Epithelial cell of prostate (primary cell): Measurements from ENCODE around the gene ROPN1L.
"Not testable (repeated sequence)": the region's sequence is repeated elsewhere in the genome, so short reads cannot be mapped to it uniquely, and the experiment has no call there.

Source experiments
- DNase-seq: peaks from one replicate; pipeline ENCODE4 v3.0.0-alpha.2; 2011; ENCODE audit warnings: low read depth, low spot score
- H3K27ac ChIP-seq: fragments of 450-650 bp; 2 replicates; pipeline ENCODE4 v1.5.1; 2017; ENCODE audit warnings: mild to moderate bottlenecking

Gene ROPN1L

DNA sequence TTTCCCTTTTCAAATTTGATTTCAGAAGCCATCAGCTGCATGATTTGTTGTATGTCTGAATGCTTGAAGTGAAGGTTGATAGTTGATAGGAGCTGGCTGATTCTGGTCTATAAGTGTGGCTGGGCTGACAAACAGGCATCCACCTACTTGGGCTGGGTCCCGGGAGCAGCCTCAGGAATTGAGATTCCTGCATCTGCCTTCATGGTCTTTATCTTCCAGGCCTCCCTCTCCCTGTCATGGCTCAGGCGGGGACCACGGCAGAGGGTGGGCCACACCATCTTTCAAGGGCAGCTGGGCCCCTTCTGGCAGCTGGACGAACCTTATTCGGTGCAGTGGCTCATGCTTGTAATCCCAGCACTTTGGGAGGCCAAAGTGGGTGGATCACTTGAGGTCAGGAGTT is 55.9 kb downstream of the ROPN1L start:
- no peak overlapping the region for H3K27ac ChIP-seq
- no peak for DNase-seq

DNA sequence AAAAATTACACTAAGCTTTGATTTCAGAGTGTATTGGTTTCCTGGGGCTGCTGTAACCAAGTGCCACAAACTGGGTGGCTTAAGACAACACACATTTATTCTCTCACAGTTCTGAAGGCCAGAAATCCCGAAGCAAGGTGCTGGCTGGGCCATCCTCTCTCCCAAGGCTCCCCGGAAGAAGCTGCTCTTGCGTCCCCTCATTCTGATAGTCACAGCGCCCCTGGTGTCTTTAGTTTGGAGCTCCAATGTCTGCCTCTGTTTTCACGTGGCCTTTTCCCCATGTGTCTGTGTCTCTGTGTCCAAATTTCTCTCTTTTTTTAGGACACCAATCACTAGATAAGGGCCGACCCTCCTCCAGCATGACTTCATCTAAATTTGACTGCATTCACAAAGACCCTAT is 56.7 kb downstream of the ROPN1L start:
- no peak for DNase-seq
- no peak overlapping the region for H3K27ac ChIP-seq

DNA sequence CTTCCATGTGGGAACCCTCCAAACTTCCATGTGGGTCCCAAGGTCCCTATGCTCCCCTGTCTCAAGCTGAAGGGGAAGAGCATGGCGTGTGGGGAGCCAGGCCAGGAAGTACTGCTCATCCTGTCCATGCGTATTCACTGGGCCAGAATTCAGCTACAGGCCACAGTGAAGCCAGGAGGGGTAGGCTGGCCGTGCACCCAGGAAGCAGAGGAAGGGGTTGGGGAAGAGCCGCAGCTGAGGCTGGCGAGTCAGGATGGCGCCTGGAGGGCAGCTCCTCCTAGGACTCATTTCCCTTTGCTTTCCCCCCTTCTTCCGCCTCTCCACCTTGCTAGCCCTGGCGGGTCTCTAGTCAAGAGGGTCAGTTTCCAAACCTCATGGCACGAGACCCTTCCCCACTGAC is 57.4 kb downstream of the ROPN1L start:
- no peak for DNase-seq
- no peak overlapping the region for H3K27ac ChIP-seq

GRCh38 chr5:10499776-10500175 is 58.1 kb downstream of the ROPN1L start:
- DNase-seq, result no peak
- H3K27ac ChIP-seq, result no peak overlapping the region

- H3K27ac ChIP-seq, result no peak overlapping the region
Observed at GRCh38 chr5:10500669-10501068, 59.0 kb downstream of the ROPN1L start.

GRCh38 chr5:10501554-10502075 is 59.9 kb downstream of the ROPN1L start:
- no peak overlapping the region for H3K27ac ChIP-seq
- DNase-seq, result no peak

More at GRCh38 chr5:10500669-10501068, 59.0 kb downstream of the ROPN1L start:
- DNase-seq, result no peak

GRCh38 chr5:10502130-10502529 is 60.5 kb downstream of the ROPN1L start:
- no peak for DNase-seq
- H3K27ac ChIP-seq, result no peak overlapping the region

- H3K27ac ChIP-seq, result no peak overlapping the region
- DNase-seq, result no peak
Observed at GRCh38 chr5:10502578-10502977, 60.9 kb downstream of the ROPN1L start.

- no peak overlapping the region for H3K27ac ChIP-seq
- DNase-seq, result no peak
Observed at GRCh38 chr5:10503321-10503720, 61.6 kb downstream of the ROPN1L start.

DNA sequence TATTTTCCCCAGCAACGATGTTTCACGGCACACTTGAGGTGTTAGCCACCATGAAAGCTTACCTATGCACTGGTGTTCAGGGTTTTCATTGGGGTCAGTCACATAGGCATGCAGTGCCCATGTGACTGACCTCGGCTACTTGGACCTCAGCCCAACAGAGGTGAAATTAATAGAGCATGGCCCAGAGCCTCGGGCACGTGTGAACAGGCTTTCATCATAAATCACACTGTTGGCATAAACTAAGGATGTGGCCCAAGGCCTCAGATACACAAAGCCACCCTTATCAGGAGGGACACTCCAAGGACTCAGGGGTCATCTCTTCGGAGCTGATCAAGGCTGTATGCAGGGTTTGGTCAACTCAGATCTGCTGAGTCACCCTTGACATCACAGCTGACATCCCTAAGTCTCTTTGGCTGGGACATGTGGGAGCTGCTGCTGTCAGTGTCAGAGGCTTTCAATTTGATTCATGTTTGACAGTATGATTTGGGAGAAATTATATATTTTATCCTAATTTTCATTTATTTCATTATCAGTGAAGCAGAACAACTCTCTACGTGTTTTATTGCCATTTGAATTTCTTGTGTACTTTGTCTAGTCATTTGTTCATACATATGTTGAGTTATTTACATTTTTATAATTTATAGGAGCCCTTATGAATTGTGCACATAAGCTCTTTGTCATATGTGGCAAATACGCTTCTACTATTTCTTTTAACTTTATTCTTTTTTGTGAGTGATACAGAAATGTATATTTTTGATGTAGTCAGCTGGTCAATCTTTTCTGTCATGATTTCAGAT is 62.5 kb downstream of the ROPN1L start:
- no peak for DNase-seq
- H3K27ac ChIP-seq, result no peak overlapping the region

- H3K27ac ChIP-seq, result no peak overlapping the region
- DNase-seq, result no peak
Observed at GRCh38 chr5:10505517-10506095, 63.9 kb downstream of the ROPN1L start.

DNA sequence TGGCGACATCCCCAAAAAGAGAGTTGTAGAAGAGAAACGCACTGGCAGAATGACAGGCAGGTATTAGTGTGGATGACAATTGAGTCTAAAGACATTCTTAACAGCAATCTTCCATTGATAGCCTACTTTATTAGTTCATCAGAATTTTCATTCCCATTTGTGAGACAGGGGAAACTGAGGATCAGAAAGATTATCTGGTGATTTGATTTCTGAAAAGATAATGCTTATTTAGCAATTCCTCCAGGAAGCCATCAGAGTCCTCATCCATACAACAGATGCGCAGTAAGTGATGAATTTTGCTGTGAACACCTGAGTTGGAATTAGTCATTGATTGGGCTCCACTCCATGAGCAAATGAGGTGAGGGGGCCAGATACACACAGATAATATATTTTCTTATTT is 64.9 kb downstream of the ROPN1L start:
- H3K27ac ChIP-seq, result no peak overlapping the region

DNA sequence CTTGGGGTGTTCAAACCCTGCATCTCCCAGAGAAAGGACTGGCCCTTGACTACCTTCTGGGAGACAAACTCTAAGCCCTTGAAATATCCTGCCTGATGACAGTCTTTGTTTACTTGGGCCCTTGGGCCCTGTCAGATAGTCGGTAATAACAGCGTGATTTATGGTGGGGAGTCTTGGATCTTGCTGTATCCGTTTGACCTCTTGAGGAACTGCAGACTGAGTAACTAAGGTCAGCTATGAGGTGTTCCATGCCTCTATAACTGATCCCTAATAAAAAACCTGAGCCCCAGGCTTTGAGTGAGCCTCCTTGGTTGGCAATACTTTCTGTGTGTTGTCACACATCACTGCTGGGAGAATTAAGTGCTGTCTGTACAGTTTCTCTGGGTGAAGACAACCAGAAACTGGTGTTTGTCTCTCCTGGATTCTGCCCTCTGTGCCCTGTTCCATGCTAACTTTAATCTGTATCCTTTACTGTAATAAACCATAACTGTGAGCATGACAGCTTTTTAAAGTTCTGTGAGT is 66.0 kb downstream of the ROPN1L start:
- H3K27ac ChIP-seq, result no peak overlapping the region

More for the DNA sequence above, 64.9 kb downstream of the ROPN1L start:
- no peak for DNase-seq

GRCh38 chr5:10509575-10509974 is 67.9 kb downstream of the ROPN1L start:
- no peak overlapping the region for H3K27ac ChIP-seq
- no peak for DNase-seq

More for the DNA sequence above, 66.0 kb downstream of the ROPN1L start:
- DNase-seq, result peak; percentile 29

- DNase-seq, result no peak
- no peak overlapping the region for H3K27ac ChIP-seq
Observed at GRCh38 chr5:10511741-10512640, 70.3 kb downstream of the ROPN1L start.

DNA sequence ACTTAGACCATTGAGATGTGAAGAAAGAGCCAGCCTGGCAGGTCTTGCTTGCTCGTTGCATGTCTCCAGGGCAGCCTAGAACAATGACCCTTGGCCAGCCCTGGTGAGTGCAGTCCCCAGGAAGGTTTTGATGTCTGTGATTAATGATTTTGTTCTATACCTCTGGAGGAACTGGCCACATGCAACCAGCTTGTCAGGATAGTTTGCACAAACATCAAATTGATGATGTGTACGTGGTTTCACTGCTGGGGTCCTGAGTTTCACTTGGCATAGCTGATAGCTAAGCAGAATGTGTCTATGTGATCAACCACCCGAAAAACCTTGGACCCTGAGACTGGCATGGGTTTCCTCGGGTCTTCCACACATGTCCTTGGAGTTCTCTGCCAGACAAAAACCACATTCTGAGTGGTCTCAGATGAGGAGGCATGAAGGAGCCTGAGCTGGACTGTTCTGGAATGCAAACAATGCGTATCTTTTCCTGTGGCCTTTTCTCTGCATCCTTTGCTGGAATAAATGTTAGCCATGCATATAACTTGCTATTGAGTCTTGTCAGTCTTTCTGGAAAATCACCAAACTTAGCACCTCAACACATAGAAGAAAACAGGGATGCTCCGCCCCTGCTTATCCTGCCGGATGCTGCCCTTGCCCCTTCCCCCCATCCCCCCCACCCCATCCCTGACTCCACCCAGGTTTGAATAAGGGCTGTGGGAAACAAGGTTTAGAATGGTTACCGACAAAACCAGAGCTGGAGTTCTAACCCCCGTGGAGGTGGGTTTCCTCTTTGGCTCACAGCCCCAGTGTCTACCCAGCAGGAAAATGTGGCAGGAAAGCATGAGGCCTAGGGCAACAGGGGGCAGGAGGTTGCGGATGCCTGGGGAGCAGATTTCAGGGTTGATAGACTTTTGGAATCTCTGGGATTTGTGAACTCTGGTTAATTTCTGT is 72.1 kb downstream of the ROPN1L start:
- H3K27ac ChIP-seq, result no peak overlapping the region
- DNase-seq, result no peak

GRCh38 chr5:10514572-10514971 is 72.9 kb downstream of the ROPN1L start:
- DNase-seq, H3K27ac ChIP-seq: not testable (repeated sequence)
